GM19193 (cell line): ENCODE measurements around the gene CEP57L1.

Source experiments
- POLR2A ChIP-seq: IDR thresholded peaks from 4 replicates; pipeline ENCODE4 v1.6.1; 2011; ENCODE audit not compliant: insufficient read depth, insufficient read length; ENCODE audit errors: extremely low read depth

CEP57L1 gene

GRCh38 chr6:109060571-109060970 lies 34.7 kb upstream of the CEP57L1 start:
- no peak for TF ChIP-seq POLR2A

- no peak for TF ChIP-seq POLR2A
Measured at GRCh38 chr6:109062216-109062615, 33.1 kb upstream of the CEP57L1 start.

DNA sequence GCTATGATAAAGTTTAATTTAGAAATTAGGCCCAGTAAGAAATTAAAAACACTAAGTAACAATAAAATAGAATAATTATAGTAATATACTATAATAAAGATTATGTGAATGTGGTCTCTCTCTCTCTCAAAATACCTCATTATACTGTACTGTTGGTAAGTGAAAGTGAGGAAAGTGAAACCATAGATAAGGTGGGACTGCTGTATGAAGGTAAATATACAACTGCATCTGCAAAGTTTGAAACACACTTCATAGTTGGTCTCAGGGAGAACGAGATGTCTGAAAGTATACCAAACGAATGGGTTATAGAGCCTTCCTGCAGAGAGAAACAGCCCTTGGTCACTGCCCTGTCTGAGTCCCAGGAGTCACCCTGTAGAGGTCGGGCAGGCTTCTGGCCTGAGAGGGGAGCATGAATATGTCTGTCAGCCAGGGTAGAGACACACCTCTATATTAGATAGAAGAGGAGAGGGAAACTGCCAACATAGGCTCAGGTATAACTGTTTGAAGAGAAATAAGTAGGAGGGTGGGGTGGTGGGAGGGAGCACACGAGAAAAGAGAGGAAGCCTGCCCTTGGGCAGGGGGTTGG lies 32.4 kb upstream of the CEP57L1 start:
- TF ChIP-seq POLR2A, result no peak

DNA sequence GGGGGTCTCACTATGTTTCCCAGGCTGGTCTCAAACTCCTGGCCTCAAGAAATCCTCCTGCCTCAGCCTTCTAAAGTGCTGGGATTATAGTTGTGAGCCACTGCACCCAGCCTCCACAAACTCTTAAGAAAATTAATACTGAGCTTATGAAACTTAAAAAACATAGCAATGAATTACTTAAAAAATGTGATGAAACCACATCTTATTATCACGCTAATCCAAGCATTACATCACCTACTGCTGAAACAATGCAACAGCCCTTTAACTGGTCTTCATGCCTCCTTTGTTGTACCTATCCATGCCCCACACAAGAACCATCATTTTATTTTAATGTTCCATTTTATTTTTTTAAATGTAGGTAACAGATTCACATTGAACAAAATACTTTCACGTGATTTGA lies 25.6 kb upstream of the CEP57L1 start:
- no peak for TF ChIP-seq POLR2A

GRCh38 chr6:109071125-109071917 lies 24.0 kb upstream of the CEP57L1 start:
- no peak for TF ChIP-seq POLR2A

DNA sequence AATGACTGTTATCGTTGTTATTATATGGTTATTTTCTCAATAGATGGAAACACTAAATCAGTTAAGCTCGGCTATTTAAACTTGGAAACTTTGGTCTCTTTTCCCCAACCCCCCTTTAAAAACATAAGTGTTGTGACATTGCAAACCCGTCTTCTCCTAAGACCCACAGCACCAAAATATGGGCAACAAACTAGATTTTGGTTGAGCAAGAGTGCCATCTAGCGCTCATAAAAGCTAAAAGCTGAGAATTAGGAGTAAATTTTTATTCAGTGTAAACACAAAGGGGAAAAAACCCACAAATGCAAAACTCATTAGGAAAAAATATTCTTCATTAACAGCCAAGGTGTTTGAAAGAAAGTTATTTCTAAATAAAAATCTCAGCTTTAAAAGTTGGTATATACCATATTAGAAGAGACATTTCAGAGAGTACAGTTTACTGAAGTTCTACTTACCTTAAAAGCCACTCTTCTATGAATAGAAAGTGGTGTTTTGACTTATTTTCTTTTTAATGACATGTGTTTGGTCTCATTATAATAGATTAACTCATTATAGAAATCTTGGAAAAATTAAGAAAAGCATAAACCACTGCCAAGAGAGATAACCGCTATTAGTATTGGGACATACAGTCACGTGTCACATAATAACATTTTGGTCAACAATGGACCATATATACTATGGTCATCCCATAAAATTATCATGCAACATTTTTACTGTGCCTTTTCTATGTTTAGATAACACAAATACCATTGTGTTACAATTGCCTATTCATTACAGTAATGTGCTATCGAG lies 21.8 kb upstream of the CEP57L1 start:
- TF ChIP-seq POLR2A, result no peak

DNA sequence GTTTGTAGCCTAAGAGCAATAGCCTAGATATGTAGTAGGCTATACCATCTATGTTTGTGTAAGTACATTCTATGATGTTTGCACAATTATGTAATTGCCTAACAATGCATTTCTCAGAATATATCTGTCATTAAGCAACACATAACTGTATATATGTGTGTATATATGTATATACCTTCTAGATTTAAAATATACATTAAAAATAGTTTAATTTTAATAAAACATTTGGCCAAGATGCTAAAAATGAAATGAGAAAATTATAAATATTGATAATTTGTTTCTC lies 21.2 kb upstream of the CEP57L1 start:
- no peak for TF ChIP-seq POLR2A

GRCh38 chr6:109075934-109076333 lies 19.4 kb upstream of the CEP57L1 start:
- TF ChIP-seq POLR2A, result no peak

GRCh38 chr6:109076377-109076776 lies 18.9 kb upstream of the CEP57L1 start:
- no peak for TF ChIP-seq POLR2A

GRCh38 chr6:109079981-109080380 lies 15.3 kb upstream of the CEP57L1 start:
- TF ChIP-seq POLR2A, result no peak

DNA sequence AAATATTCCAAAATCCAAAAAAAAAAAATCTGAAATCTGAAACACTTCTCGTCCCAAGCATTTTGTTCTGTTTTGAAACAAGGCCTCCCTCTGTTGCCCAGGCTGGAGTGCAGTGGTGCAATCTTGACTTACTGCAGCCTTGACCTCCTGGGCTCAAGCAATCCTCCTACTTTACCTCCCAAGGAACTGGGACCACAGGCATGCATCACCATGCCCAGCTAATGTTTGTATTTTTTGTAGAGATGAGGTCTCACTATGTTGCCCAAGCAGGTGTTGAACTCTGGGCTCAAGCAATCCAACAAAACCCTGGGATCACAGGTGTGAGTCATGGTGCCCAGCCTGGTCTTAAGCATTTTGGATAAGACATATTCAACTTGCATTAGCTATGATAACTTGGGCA lies 14.3 kb upstream of the CEP57L1 start:
- no peak for TF ChIP-seq POLR2A

GRCh38 chr6:109081516-109082187 lies 13.7 kb upstream of the CEP57L1 start:
- no peak for TF ChIP-seq POLR2A

GRCh38 chr6:109082188-109082577 lies 13.1 kb upstream of the CEP57L1 start:
- TF ChIP-seq POLR2A, result no peak

DNA sequence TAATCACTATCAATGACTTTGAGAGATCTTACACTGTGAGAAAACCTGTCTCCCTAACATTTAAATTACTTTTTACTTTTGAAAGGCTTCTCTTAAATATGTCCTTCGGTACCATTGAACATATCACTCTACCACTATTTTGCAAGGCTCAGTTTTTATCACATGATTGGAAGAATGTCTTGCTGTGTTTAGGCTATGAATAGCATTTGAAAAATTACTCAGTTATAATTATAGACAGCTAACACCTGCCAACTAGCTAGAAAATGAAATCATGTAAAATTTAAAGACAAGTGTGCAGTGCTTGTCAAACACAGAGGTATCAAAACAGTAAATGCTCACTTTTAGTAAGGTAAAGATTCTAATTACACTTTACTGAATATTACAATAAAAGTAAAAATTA lies 11.7 kb upstream of the CEP57L1 start:
- no peak for TF ChIP-seq POLR2A

DNA sequence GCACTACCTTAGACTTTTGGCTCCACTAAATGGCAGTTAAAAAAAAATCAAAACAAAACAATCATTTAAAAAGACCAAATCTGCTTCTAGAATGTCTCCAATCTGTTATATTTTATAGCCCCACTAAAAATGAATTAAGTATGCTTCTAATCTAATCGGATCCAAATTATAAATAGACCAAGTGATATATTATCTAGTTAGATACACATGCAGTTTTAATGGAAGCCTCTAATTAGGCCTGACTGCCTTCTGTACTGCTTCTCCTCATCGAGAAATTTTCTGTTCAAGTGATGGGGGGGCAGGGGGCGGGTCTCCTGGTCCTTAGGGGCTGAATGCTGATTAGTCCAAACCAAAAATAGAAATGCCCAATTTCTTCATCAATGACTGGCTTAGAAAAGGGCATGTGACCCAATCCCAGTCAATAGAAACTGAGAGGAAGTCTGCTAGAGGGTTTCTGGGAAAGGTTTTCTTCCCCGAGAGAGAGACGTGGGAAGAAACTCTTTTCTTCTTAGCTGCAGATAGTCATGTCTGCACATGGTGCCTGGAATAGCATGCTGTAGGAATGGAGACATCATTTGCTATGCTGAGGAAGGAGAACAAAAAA lies 7.5 kb upstream of the CEP57L1 start:
- TF ChIP-seq POLR2A, result no peak
